ENCODE data around the gene EI24. TPM values are rescaled to one million over a fixed set of nuclear protein-coding genes. Genes with fewer than 3 reads are reported as not detected.

The EI24 gene
- total and polyA plus RNA-seq, 4 donors = 64.9 to 288 (median 203) TPM

DNA sequence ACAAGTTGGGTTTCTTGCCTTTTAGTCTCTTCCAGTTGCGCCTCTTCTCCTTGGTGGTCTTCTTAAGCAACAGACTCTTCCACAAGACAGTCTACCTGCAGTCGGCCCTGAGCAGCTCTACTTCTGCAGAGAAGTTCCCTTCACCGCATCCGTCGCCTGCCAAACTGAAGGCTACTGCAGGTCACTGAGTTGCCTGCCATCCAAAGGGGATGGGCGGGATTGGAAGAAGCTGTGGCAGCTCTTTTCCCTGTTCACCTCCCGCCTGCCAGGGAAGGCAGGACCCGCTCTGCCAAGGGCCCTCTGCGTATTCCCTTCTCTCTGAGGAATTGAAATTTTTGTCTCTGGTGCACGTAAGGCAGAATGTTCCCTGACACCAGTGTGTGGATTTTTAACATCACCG lies 14.2 kb downstream of the EI24 start:
- Histone ChIP-seq H3K27me3 (ENCODE audit: control insufficient read depth in 4 of 4, insufficient read depth in 4 of 4, low read length in 3 of 4) (no peaks in the 10 kb centered on the region), H3K27ac (ENCODE audit: low read depth in 1 of 2, low read length in 2 of 2) (no peak overlapping the region), H3K4me1 (ENCODE audit: control insufficient read depth in 4 of 4, insufficient read depth in 4 of 4, low read length in 3 of 4) (no peaks in the 10 kb centered on the region), H3K4me3 (ENCODE audit: low read depth in 1 of 3, low read length in 3 of 3) (no peak overlapping the region), H3K36me3 (ENCODE audit: control insufficient read depth in 4 of 4, insufficient read depth in 3 of 4, low read depth in 1 of 4, low read length in 3 of 4) (peaks cover 27 to 57% (median 48%) of the 10 kb centered on the region in 4 donors), H3K9ac (ENCODE audit: low read depth in 1 of 2, low read length in 2 of 2) (no peak overlapping the region), H3K9me3 (ENCODE audit: control insufficient read depth in 4 of 4, low read length in 3 of 4) (no peaks in the 10 kb centered on the region)
- no peak for DNase-seq (ENCODE audit: low spot score)
- WGBS = 91% methylated on average over 11 of the region's 11 CpGs
- TF ChIP-seq, protein P1, sequence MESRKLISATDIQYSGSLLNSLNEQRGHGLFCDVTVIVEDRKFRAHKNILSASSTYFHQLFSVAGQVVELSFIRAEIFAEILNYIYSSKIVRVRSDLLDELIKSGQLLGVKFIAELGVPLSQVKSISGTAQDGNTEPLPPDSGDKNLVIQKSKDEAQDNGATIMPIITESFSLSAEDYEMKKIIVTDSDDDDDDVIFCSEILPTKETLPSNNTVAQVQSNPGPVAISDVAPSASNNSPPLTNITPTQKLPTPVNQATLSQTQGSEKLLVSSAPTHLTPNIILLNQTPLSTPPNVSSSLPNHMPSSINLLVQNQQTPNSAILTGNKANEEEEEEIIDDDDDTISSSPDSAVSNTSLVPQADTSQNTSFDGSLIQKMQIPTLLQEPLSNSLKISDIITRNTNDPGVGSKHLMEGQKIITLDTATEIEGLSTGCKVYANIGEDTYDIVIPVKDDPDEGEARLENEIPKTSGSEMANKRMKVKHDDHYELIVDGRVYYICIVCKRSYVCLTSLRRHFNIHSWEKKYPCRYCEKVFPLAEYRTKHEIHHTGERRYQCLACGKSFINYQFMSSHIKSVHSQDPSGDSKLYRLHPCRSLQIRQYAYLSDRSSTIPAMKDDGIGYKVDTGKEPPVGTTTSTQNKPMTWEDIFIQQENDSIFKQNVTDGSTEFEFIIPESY (IDR thresholded peaks at IDR 0.05) = no peak
- TF ChIP-seq, protein P2, sequence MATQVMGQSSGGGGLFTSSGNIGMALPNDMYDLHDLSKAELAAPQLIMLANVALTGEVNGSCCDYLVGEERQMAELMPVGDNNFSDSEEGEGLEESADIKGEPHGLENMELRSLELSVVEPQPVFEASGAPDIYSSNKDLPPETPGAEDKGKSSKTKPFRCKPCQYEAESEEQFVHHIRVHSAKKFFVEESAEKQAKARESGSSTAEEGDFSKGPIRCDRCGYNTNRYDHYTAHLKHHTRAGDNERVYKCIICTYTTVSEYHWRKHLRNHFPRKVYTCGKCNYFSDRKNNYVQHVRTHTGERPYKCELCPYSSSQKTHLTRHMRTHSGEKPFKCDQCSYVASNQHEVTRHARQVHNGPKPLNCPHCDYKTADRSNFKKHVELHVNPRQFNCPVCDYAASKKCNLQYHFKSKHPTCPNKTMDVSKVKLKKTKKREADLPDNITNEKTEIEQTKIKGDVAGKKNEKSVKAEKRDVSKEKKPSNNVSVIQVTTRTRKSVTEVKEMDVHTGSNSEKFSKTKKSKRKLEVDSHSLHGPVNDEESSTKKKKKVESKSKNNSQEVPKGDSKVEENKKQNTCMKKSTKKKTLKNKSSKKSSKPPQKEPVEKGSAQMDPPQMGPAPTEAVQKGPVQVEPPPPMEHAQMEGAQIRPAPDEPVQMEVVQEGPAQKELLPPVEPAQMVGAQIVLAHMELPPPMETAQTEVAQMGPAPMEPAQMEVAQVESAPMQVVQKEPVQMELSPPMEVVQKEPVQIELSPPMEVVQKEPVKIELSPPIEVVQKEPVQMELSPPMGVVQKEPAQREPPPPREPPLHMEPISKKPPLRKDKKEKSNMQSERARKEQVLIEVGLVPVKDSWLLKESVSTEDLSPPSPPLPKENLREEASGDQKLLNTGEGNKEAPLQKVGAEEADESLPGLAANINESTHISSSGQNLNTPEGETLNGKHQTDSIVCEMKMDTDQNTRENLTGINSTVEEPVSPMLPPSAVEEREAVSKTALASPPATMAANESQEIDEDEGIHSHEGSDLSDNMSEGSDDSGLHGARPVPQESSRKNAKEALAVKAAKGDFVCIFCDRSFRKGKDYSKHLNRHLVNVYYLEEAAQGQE (IDR thresholded peaks at IDR 0.05) = no peak
- TF ChIP-seq FOXA2 (IDR thresholded peaks at IDR 0.05) (no peak), JUND (IDR thresholded peaks at IDR 0.05) (no peak), RAD21 (IDR thresholded peaks at IDR 0.05) (no peak), RXRA (IDR thresholded peaks at IDR 0.05) (no peak), SP1 (IDR thresholded peaks at IDR 0.05) (no peak), FOXA1 (IDR thresholded peaks at IDR 0.05) (no peak), TAF1 (conservative IDR thresholded peaks at IDR 0.05) (no peak), NR2F2 (IDR thresholded peaks at IDR 0.05) (no peak), HNF4A (conservative IDR thresholded peaks at IDR 0.05) (no peak), GABPA (IDR thresholded peaks at IDR 0.05 in 1 of 2, conservative IDR thresholded peaks at IDR 0.05 in 1 of 2) (no peak), YY1 (IDR thresholded peaks at IDR 0.05) (no peak), HNF4G (IDR thresholded peaks at IDR 0.05) (no peak), EGR1 (IDR thresholded peaks at IDR 0.05; ENCODE audit: low read depth in 2 of 2) (no peak)
- TF ChIP-seq, protein P3, sequence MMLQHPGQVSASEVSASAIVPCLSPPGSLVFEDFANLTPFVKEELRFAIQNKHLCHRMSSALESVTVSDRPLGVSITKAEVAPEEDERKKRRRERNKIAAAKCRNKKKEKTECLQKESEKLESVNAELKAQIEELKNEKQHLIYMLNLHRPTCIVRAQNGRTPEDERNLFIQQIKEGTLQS (IDR thresholded peaks at IDR 0.05) = no peak
- TF ChIP-seq, protein P4, sequence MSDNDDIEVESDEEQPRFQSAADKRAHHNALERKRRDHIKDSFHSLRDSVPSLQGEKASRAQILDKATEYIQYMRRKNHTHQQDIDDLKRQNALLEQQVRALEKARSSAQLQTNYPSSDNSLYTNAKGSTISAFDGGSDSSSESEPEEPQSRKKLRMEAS (IDR thresholded peaks at IDR 0.05) = no peak
- TF ChIP-seq, protein P5, sequence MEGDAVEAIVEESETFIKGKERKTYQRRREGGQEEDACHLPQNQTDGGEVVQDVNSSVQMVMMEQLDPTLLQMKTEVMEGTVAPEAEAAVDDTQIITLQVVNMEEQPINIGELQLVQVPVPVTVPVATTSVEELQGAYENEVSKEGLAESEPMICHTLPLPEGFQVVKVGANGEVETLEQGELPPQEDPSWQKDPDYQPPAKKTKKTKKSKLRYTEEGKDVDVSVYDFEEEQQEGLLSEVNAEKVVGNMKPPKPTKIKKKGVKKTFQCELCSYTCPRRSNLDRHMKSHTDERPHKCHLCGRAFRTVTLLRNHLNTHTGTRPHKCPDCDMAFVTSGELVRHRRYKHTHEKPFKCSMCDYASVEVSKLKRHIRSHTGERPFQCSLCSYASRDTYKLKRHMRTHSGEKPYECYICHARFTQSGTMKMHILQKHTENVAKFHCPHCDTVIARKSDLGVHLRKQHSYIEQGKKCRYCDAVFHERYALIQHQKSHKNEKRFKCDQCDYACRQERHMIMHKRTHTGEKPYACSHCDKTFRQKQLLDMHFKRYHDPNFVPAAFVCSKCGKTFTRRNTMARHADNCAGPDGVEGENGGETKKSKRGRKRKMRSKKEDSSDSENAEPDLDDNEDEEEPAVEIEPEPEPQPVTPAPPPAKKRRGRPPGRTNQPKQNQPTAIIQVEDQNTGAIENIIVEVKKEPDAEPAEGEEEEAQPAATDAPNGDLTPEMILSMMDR (IDR thresholded peaks at IDR 0.05; ENCODE audit: low read depth, low read length, missing input control) = no peak

All from liver (tissue), 9 donors.